Non-pigmented ciliary epithelial cell (primary cell): ENCODE results near the gene PACRG.
"Not testable (repeated sequence)": the region's sequence is repeated elsewhere in the genome, so short reads cannot be mapped to it uniquely, and the experiment has no call there.

Experiments used
- DNase-seq: peaks from one replicate; pipeline ENCODE4 v3.0.0-alpha.2; 2010; ENCODE audit warnings: low read depth

Gene PACRG

GRCh38 chr6:163314791-163315470 is 587.2 kb downstream of the PACRG start:
- DNase-seq, result no peak

- not testable (repeated sequence) for DNase-seq
These were observed 589.2 kb downstream of the PACRG start for GRCh38 chr6:163316866-163317495.

- DNase-seq, result no peak
These were observed 590.5 kb downstream of the PACRG start for GRCh38 chr6:163318071-163318786.

GRCh38 chr6:163319609-163320366 is 592.0 kb downstream of the PACRG start:
- no peak for DNase-seq

GRCh38 chr6:163320402-163320801 is 592.6 kb downstream of the PACRG start:
- no peak for DNase-seq

GRCh38 chr6:163320804-163321203 is 593.0 kb downstream of the PACRG start:
- DNase-seq, result no peak

- no peak for DNase-seq
These were observed 593.9 kb downstream of the PACRG start for GRCh38 chr6:163321717-163322116.

GRCh38 chr6:163323274-163323673 is 595.5 kb downstream of the PACRG start:
- no peak for DNase-seq

GRCh38 chr6:163323705-163324104 is 595.9 kb downstream of the PACRG start:
- no peak for DNase-seq

GRCh38 chr6:163324326-163324687 is 596.5 kb downstream of the PACRG start:
- no peak for DNase-seq

- no peak for DNase-seq
These were observed 597.1 kb downstream of the PACRG start for GRCh38 chr6:163324688-163325389.

GRCh38 chr6:163325390-163325784 is 597.6 kb downstream of the PACRG start:
- DNase-seq, result no peak

- no peak for DNase-seq
These were observed 599.5 kb downstream of the PACRG start for GRCh38 chr6:163327165-163327880.

GRCh38 chr6:163327921-163328320 is 600.1 kb downstream of the PACRG start:
- no peak for DNase-seq

GRCh38 chr6:163328411-163328810 is 600.6 kb downstream of the PACRG start:
- DNase-seq, result no peak

- DNase-seq, result no peak
These were observed 602.2 kb downstream of the PACRG start for GRCh38 chr6:163329991-163330390.

GRCh38 chr6:163331245-163331644 is 603.5 kb downstream of the PACRG start:
- no peak for DNase-seq

- DNase-seq, result no peak
These were observed 604.8 kb downstream of the PACRG start for GRCh38 chr6:163332575-163332974.

- DNase-seq, result no peak
These were observed 605.3 kb downstream of the PACRG start for GRCh38 chr6:163333038-163333437.

- no peak for DNase-seq
These were observed 606.2 kb downstream of the PACRG start for GRCh38 chr6:163333701-163334663.
